ENCODE results near the gene CA5B.
A peak's percentile ranks its signal among the peaks of the same experiment; 100 is the strongest.
"Not testable (repeated sequence)": the region's sequence is repeated elsewhere in the genome, so short reads cannot be mapped to it uniquely, and the experiment has no call there.

CA5B gene

DNA sequence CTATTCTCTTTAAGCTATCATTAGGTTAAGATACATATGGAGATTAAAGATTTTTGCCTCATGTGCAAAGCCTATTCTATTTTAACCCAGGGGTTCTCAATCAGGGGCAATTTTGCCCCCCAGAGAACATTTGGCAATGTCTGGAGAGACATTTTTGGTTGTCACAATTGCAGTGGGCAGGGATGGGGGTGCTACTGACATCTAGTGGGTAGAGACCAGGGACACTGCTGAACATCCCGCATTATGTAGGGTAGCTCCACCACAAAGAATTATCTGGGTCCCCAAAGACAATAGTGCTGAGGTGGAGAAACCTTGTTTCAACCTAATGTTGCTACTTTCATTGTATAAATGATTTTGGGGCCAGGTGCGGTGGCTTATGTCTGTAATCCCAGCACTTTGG lies 13.2 kb upstream of the CA5B start:
- Histone ChIP-seq H3K36me3 (replicated peaks) (no peaks in the 10 kb centered on the region), H3K4me3 (ENCODE audit: low read depth, low read length) (no peak overlapping the region), H3K27me3 (replicated peaks) (no peaks in the 10 kb centered on the region), H3K27ac (no peak overlapping the region)
- TF ChIP-seq, protein P1, sequence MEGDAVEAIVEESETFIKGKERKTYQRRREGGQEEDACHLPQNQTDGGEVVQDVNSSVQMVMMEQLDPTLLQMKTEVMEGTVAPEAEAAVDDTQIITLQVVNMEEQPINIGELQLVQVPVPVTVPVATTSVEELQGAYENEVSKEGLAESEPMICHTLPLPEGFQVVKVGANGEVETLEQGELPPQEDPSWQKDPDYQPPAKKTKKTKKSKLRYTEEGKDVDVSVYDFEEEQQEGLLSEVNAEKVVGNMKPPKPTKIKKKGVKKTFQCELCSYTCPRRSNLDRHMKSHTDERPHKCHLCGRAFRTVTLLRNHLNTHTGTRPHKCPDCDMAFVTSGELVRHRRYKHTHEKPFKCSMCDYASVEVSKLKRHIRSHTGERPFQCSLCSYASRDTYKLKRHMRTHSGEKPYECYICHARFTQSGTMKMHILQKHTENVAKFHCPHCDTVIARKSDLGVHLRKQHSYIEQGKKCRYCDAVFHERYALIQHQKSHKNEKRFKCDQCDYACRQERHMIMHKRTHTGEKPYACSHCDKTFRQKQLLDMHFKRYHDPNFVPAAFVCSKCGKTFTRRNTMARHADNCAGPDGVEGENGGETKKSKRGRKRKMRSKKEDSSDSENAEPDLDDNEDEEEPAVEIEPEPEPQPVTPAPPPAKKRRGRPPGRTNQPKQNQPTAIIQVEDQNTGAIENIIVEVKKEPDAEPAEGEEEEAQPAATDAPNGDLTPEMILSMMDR (IDR thresholded peaks at IDR 0.05; ENCODE audit: low read depth, low read length, missing control alignments), result peak; percentile 5
- in situ Hi-C loops (cut with HindIII; ENCODE audit: low pct_ligation_motif_present, low sequenced_read_pairs), result no loop called here
- no peak for DNase-seq

DNA sequence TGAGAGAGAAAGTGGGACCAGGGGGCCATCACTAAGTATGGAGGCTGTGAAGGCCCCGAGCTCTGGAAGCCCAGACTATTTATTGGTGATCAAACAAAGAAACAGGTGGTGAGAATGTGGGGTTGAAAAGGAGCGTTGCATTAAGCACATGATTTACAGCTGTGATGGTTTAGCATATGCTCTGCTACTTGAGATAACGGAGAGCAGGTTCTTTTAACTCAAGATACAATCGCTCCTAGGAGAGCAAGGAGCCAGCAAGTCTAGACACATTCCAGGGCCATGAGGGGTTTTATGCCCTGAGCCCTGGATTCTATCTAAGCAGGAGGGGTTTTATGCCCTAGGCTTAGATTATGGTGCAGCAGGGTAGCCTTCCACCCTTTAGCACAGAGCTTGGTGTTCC lies 6.7 kb upstream of the CA5B start:
- H3K27me3 ChIP-seq (replicated peaks); H3K4me3 ChIP-seq (ENCODE audit: low read depth, low read length); H3K36me3 ChIP-seq (replicated peaks); H3K27ac ChIP-seq; DNase-seq; in situ Hi-C loops (cut with HindIII; ENCODE audit: low pct_ligation_motif_present, low sequenced_read_pairs): not testable (repeated sequence)

DNA sequence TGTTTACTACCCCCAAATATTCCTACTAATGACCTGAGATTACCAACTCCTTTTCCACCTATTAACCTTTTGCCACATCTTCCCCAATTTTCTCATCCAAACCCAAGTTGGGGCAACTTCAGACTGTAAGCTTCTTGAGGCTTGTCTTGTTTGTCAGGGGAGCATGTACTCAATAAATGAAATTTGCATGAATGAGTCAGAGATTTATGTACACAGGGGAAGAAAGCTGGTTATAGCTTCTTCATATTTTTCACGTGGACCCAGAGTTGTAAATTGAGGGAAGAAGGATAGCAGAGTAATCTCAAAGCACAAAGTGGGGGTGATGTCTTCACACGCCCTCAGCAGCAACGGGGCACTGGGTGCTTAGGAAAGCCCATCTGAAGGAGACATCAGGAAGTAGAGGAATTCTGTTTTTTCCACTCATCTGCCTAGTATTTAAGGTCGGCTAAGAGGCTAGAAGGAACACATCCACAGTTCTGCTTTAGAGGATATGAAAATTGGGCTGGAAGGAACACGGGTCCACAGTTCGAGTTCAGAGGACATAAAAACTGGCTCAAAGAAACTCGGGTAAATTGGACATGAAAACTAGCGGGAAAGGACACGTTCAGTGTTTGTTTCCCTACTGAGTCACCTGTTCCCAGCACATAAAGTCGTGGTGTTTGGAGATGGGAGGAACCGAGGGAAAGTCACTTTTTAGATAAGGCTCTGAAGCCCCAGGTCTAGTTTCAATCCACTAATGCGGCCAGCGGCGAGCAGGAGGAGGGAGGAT lies 696 bp upstream of the CA5B start:
- in situ Hi-C loops (cut with HindIII; ENCODE audit: low pct_ligation_motif_present, low sequenced_read_pairs), result no loop called here
- DNase-seq, result no peak
- H3K4me3 ChIP-seq (ENCODE audit: low read depth, low read length), result peak overlapping the region; percentile 62
- no peak overlapping the region for H3K27ac ChIP-seq
- H3K27me3 ChIP-seq (replicated peaks), result no peaks in the 10 kb centered on the region
- TF ChIP-seq, protein P1 (IDR thresholded peaks at IDR 0.05; ENCODE audit: low read depth, low read length, missing control alignments), result no peak
- no peaks in the 10 kb centered on the region for H3K36me3 ChIP-seq (replicated peaks)

DNA sequence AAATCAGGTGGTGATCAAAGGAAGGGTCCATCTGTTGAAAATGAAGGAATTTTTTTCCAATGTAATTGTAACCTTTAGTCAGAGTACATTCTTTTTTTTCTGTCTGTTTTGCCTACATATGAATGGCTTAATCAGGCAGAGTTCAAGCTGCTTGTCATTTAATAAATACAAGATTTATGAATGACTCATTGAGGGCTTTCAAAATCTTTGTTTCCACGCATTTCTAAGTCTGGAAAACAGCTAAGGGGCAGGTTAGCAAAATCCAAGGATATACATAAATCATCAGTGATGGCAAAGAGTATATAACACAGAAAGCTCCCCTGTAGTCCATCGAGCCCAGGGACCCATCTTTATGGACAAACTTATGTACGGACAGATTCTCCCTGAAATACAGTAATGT lies 1.8 kb downstream of the CA5B start:
- in situ Hi-C loops (cut with HindIII; ENCODE audit: low pct_ligation_motif_present, low sequenced_read_pairs), result no loop called here
- no peak overlapping the region for H3K4me3 ChIP-seq (ENCODE audit: low read depth, low read length)
- no peak for DNase-seq

DNA sequence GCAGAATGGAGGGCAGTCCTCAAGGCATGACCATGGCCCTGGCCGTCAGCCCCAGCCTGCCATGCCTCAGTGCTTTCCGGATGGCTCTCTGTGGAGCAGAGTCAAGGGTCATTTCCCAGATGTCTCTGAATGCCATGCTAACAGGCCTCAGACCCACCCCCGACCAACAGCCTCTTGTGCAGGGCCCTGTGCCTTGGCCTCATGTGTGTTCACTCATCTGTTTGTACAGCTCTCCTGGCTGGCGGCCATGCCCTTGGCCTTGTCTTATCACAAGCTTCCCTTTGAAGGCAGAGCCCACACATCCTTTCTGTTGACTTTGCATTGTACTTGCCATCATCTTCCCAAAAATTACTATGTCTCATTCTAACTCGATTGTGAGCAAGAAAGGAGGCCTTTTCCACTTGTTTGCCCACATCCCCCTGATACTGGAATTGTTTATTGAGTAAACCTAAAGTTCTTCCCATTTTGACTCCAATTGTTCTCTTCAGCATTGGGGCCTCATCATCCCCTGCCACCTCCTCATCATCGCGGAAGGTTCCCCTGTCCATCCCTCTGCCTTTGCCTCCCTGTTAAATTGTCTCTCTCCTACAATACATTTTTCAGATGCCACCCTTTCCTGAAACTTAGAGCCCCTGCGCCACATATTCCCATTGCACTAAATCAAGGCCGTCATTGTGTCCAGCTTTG lies 6.3 kb downstream of the CA5B start:
- no peaks in the 10 kb centered on the region for H3K36me3 ChIP-seq (replicated peaks)
- H3K27ac ChIP-seq, result no peak overlapping the region
- TF ChIP-seq, protein P1 (IDR thresholded peaks at IDR 0.05; ENCODE audit: low read depth, low read length, missing control alignments), result no peak
- DNase-seq, result no peak
- in situ Hi-C loops (cut with HindIII; ENCODE audit: low pct_ligation_motif_present, low sequenced_read_pairs), result no loop called here
- H3K4me3 ChIP-seq (ENCODE audit: low read depth, low read length), result no peak overlapping the region
- H3K27me3 ChIP-seq (replicated peaks), result no peaks in the 10 kb centered on the region

More for the DNA sequence above, 1.8 kb downstream of the CA5B start:
- H3K27me3 ChIP-seq (replicated peaks), result no peaks in the 10 kb centered on the region
- no peak overlapping the region for H3K27ac ChIP-seq
- TF ChIP-seq, protein P1 (IDR thresholded peaks at IDR 0.05; ENCODE audit: low read depth, low read length, missing control alignments), result no peak
- no peaks in the 10 kb centered on the region for H3K36me3 ChIP-seq (replicated peaks)

DNA sequence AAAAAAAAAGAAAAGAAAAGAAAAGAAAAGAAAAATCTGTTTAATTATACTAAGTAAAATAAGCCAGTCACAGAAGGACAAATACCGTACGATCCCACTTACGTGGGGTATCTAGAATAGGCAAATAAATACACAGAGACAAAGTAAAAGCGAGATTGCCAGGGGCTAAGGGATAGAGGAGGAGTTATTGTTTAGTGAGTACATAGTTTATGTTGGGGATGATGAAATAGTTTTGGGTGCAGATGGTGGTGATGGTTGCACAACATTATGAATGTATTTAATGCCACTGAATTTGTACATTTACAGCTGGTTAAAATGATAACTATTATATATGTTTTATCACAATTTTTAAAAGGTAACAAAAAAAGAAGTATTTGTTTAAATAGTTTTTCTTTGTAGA lies 7.1 kb downstream of the CA5B start:
- in situ Hi-C loops (cut with HindIII; ENCODE audit: low pct_ligation_motif_present, low sequenced_read_pairs), result no loop called here
- Histone ChIP-seq H3K4me3 (ENCODE audit: low read depth, low read length) (no peak overlapping the region), H3K27me3 (replicated peaks) (no peaks in the 10 kb centered on the region), H3K36me3 (replicated peaks) (no peaks in the 10 kb centered on the region), H3K27ac (no peak overlapping the region)
- no peak for DNase-seq
- TF ChIP-seq, protein P1 (IDR thresholded peaks at IDR 0.05; ENCODE audit: low read depth, low read length, missing control alignments), result no peak

DNA sequence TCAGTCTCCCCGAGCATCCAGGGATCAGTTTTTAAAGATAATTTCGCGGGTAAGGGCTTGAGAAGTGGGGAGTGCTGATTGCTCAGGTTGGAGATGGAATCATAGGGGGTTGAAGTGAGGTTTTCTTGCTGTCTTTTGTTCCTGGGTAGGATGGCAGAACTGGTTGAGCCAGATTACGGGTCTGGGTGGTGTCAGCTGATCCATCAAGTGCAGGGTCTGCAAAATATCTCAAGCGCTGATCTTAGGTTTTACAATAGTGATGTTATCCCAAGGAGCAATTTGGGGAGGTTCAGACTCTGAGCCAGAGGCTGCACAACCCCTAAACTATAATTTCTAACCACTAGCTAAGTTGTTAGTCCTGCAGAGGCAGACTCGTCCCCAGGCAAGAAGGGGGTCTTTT lies 8.6 kb downstream of the CA5B start:
- H3K27ac ChIP-seq; H3K27me3 ChIP-seq (replicated peaks); DNase-seq; H3K36me3 ChIP-seq (replicated peaks); in situ Hi-C loops (cut with HindIII; ENCODE audit: low pct_ligation_motif_present, low sequenced_read_pairs); H3K4me3 ChIP-seq (ENCODE audit: low read depth, low read length): not testable (repeated sequence)

Measured in brain microvascular endothelial cell (primary cell).